Heart left ventricle (tissue), 16 donors: Measurements from ENCODE around the gene SLC22A7. TPM values are rescaled to one million over a fixed set of nuclear protein-coding genes. Genes with fewer than 3 reads are reported as not detected.

Experiments
- ATAC-seq, 4 donors: fragments of 200-7000 bp; cut with Tn5 transposase; one replicate each; pipeline ENCODE4 v1.9.1; 2020 to 2022; ENCODE audit warnings: moderate library complexity in 4 of 4, mild to moderate bottlenecking in 3 of 4, moderate number of reproducible peaks in 1 of 4
- DNase-seq, 5 donors: peaks; one replicate each; pipeline ENCODE4 v3.0.0-alpha.2; 2020
- H3K27ac ChIP-seq, 12 donors: fragments of 200-600 bp; sonication (generic) in 4 of 12; one replicate each; pipeline versions ENCODE4 v1.5.0 to v1.8.0; 2016 to 2022; ENCODE audit warnings: mild to moderate bottlenecking in 2 of 12
- H3K27me3 ChIP-seq, 9 donors: fragments of 200-600 bp; sonication (generic) in 2 of 9; one replicate each; pipeline versions ENCODE4 v1.5.1 to v1.8.0; 2016 to 2022; ENCODE audit warnings: mild to moderate bottlenecking in 3 of 9
- H3K36me3 ChIP-seq, 9 donors: fragments of 200-600 bp; sonication (generic) in 2 of 9; one replicate each; pipeline versions ENCODE4 v1.5.0 to v1.8.0; 2018 to 2022; ENCODE audit warnings: mild to moderate bottlenecking in 2 of 9
- H3K4me1 ChIP-seq, 12 donors: fragments of 200-600 bp; sonication (generic) in 4 of 12; one replicate each; pipeline versions ENCODE4 v1.5.0 to v1.8.0; 2016 to 2022; ENCODE audit warnings: mild to moderate bottlenecking in 3 of 12
- H3K4me3 ChIP-seq, 12 donors: fragments of 200-600 bp; sonication (generic) in 4 of 12; one replicate each; pipeline versions ENCODE4 v1.5.0 to v1.8.0; 2017 to 2022; ENCODE audit warnings: mild to moderate bottlenecking in 9 of 12, moderate library complexity in 4 of 12
- H3K9me3 ChIP-seq, 12 donors: fragments of 200-600 bp; sonication (generic) in 4 of 12; one replicate each; pipeline versions ENCODE4 v1.5.0 to v1.8.0; 2016 to 2022; ENCODE audit warnings: mild to moderate bottlenecking in 1 of 12
- POLR2A ChIP-seq, 2 donors: fragments of 450-650 bp; IDR thresholded peaks; one replicate each; pipeline ENCODE4 v1.6.1; 2017; ENCODE audit warnings: antibody characterized with exemption in 2 of 2, mild to moderate bottlenecking in 2 of 2, moderate library complexity in 2 of 2
- WGBS, 4 donors: extraction: QIAGEN DNeasy Blood & Tissue Kit in 2 of 4; methylation state at CpG; one replicate each; pipeline versions ENCODE4 v1.1.5 to v1.1.7; 2013 to 2018; 5-methylcytosine and 5-hydroxymethylcytosine counted together
- intact Hi-C, 10 donors: fragments of 100-400 bp; cut with DNase I; formaldehyde crosslinking; loops; one replicate each; pipeline versions ENCODE4 v1.11.1 to v1.14.2; 2022
- polyA plus RNA-seq, 2 donors: library from polyadenylated mRNA; stranded (reverse); fragments of 200-250 nt; gene quantifications; one replicate each; pipeline ENCODE4 v1.2.3, GENCODE V29; 2013
- total RNA-seq, 9 donors: library from RNA; depleted of rRNA in 2 of 9; stranded (reverse); fragments of >200 nt in 2 of 9; fragmentation: NEBNext Ultra II Directional in 3 of 9; extraction: Animal tissue kit (Norgen Biotek cat#: 25700) in 3 of 9; gene quantifications; one replicate each; pipeline versions ENCODE4 v1.1.0 to v1.2.4, GENCODE V29; 2016 to 2023
- TF ChIP-seq, protein P1 (sequence below), 12 donors: fragments of 200-600 bp; sonication (generic) in 4 of 12; IDR thresholded peaks; one replicate each; pipeline versions ENCODE4 v1.5.0 to v1.8.0; 2018 to 2022; ENCODE audit warnings: antibody characterized with exemption in 12 of 12, mild to moderate bottlenecking in 5 of 12
- donor health status: ischemic (EF 13 %, LVEDD 7.1; RV severe dilation, severe dysfunction).
- donor health status: healthy with polysubstance abuse.
- donor health status: DM: no; HTN: yes; CAD: no.
- donor health status: DM: no; HTN: no; CAD: no.
- donor health status: ischemic (EF 25% LVEDD 6.9; RV normal size, moderate dysfunction).
- donor health status: ischemic (EF 25% LVEDD 5.7; RV mildly dilated, moderate dysfunction).
- donor health status: healthy.
- donor health status: DM: yes; HTN: yes; CAD: no.
- donor health status: ischemic (EF 35%, LVEDD 5.7; RV mildly dilated, moderate dysfunction).
- donor health status: nonischemic (EF 11% LVEDD 7.7; RV severe dilation, severe dysfunction).
- donor health status: DM: yes; HTN: yes; CAD: no.
- donor health status: PGD.
- donor health status: ischemic (EF 29% LVEDD 5.4; RV normal size, mild dysfunction).
- donor health status: nonischemic (EF 23%, LVEDD 6.1; RV moderate dilation, normal function).

SLC22A7 gene
- total and polyA plus RNA-seq, 11 donors = 0.12 to 0.32 (median 0.16) TPM; not detected in 6

- Histone ChIP-seq H3K4me1 (no peaks in the 10 kb centered on the region), H3K27ac (no peak overlapping the region), H3K9me3 (no peaks in the 10 kb centered on the region), H3K4me3 (no peak overlapping the region), H3K27me3 (peaks cover 0 to 26% (median 10%) of the 10 kb centered on the region in 9 donors), H3K36me3 (no peaks in the 10 kb centered on the region)
- no peak for ATAC-seq
- TF ChIP-seq, protein P1, sequence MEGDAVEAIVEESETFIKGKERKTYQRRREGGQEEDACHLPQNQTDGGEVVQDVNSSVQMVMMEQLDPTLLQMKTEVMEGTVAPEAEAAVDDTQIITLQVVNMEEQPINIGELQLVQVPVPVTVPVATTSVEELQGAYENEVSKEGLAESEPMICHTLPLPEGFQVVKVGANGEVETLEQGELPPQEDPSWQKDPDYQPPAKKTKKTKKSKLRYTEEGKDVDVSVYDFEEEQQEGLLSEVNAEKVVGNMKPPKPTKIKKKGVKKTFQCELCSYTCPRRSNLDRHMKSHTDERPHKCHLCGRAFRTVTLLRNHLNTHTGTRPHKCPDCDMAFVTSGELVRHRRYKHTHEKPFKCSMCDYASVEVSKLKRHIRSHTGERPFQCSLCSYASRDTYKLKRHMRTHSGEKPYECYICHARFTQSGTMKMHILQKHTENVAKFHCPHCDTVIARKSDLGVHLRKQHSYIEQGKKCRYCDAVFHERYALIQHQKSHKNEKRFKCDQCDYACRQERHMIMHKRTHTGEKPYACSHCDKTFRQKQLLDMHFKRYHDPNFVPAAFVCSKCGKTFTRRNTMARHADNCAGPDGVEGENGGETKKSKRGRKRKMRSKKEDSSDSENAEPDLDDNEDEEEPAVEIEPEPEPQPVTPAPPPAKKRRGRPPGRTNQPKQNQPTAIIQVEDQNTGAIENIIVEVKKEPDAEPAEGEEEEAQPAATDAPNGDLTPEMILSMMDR (IDR thresholded peaks at IDR 0.05) = no peak
- TF ChIP-seq POLR2A (IDR thresholded peaks at IDR 0.05) = no peak
- DNase-seq = no peak
- WGBS, 4 donors = 92 to 95% (median 93%) methylated on average over 11 of the region's 11 CpGs
- intact Hi-C loops = loop anchor here in 1 of 10 donors (10.0 kb wide), 1 partner anchor 251 kb away; no protein-coding TSS in a partner anchor
Observed at GRCh38 chr6:43253401-43253800, 44.7 kb upstream of the SLC22A7 start.

DNA sequence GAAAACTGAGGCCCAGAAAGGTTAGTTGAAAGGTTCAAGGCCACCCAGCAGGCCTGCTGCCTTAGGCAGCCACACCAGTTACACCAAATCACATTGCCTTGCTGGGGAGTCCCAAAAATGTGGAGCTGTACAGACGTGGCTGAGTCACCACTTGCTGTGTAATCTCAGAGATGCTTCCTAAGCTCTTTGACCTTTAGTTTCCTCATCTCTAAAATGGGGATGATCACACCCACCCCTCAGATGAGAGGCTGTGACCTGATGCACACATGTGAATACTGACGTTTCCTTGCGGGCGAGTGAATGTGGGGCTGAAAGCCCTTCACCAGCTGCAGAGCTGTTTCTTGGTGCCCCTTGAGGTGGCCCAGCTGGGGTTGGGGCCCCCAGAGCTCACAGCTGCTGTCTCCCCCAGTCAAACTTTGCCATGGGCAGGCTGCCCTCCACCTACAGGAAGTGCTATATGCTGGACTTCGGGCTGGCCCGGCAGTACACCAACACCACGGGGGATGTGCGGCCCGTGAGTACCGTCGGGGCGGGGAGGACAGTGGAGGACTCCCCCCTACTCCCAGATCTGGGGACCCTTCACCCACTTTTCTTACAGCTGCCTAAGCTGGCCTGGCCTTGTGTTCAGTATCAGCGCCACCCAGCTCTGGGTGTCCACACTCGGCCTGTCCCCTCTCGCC lies 43.8 kb upstream of the SLC22A7 start:
- DNase-seq = peak in 1 of 5 donors; percentile 20
- TF ChIP-seq, protein P1 (IDR thresholded peaks at IDR 0.05) = no peak
- TF ChIP-seq POLR2A (IDR thresholded peaks at IDR 0.05) = no peak

GRCh38 chr6:43254846-43255245 lies 43.2 kb upstream of the SLC22A7 start:
- Histone ChIP-seq H3K36me3 (no peaks in the 10 kb centered on the region), H3K27ac (no peak overlapping the region), H3K27me3 (peaks cover 0 to 26% (median 10%) of the 10 kb centered on the region in 9 donors), H3K4me1 (peaks cover 0 to 5% (median 0%) of the 10 kb centered on the region in 12 donors), H3K9me3 (no peaks in the 10 kb centered on the region), H3K4me3 (no peak overlapping the region)
- TF ChIP-seq POLR2A (IDR thresholded peaks at IDR 0.05) = no peak
- TF ChIP-seq, protein P1 (IDR thresholded peaks at IDR 0.05) = no peak
- intact Hi-C loops = loop anchor here in 1 of 10 donors (10.0 kb wide), 1 partner anchor 250 kb away; no protein-coding TSS in a partner anchor
- 74 to 90% (median 79%) methylated on average over 11 of the region's 11 CpGs for WGBS, 4 donors
- DNase-seq (no peak), ATAC-seq (no peak)

More for the DNA sequence above, 43.8 kb upstream of the SLC22A7 start:
- WGBS, 4 donors = 79 to 91% (median 85%) methylated on average over 12 to 15 of the region's 15 CpGs
- H3K36me3 ChIP-seq = no peaks in the 10 kb centered on the region
- H3K9me3 ChIP-seq = no peaks in the 10 kb centered on the region
- no peaks in the 10 kb centered on the region for H3K4me1 ChIP-seq
- H3K27ac ChIP-seq = no peak overlapping the region
- ATAC-seq = no peak
- H3K27me3 ChIP-seq = peaks cover 0 to 26% (median 10%) of the 10 kb centered on the region in 9 donors
- no peak overlapping the region for H3K4me3 ChIP-seq
- intact Hi-C loops = loop anchor here in 1 of 10 donors (10.0 kb wide), 1 partner anchor 251 kb away; no protein-coding TSS in a partner anchor

DNA sequence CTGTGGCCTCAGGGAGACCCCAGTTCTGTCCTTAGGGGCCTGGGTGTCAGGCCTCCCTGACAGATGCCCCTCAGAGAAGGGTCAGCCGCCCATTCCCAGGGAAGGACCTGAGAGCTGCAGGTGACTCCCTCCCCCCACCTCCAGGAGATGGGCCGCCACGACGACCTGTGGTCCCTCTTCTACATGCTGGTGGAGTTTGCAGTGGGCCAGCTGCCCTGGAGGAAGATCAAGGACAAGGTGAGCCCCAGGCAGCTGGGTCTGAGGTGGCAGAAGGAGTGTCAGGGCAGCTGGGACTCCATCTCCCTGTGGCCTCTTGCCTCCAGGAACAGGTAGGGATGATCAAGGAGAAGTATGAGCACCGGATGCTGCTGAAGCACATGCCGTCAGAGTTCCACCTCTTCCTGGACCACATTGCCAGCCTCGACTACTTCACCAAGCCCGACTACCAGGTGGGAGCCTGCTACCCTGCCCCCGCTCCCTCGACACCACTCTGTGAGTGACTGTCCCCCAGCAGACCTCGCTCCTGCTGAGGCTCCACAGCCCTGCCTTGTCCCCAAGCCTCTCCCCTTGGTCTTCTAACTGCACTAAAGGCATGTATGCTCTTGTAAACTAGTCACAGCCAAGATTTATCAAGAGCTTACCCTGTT lies 42.5 kb upstream of the SLC22A7 start:
- H3K9me3 ChIP-seq = no peaks in the 10 kb centered on the region
- H3K4me1 ChIP-seq = peaks cover 0 to 10% (median 0%) of the 10 kb centered on the region in 12 donors
- WGBS, 4 donors = 76 to 79% (median 78%) methylated on average over 11 of the region's 11 CpGs
- ATAC-seq (no peak), DNase-seq (no peak)
- TF ChIP-seq, protein P1 (IDR thresholded peaks at IDR 0.05) = no peak
- no peak for TF ChIP-seq POLR2A (IDR thresholded peaks at IDR 0.05)
- intact Hi-C loops = loop anchor here in 1 of 10 donors (10.0 kb wide), 1 partner anchor 249 kb away; no protein-coding TSS in a partner anchor
- no peak overlapping the region for H3K27ac ChIP-seq
- H3K4me3 ChIP-seq = no peak overlapping the region
- peaks cover 0 to 26% (median 10%) of the 10 kb centered on the region in 9 donors for H3K27me3 ChIP-seq
- no peaks in the 10 kb centered on the region for H3K36me3 ChIP-seq
